Trophoblast cell (in vitro differentiated cells and primary cell): Measurements from ENCODE around the gene CALN1.

Source experiments
- DNase-seq, 2 donors: peaks; one replicate each; pipeline ENCODE4 v3.0.0-alpha.2; 2016
- H2AFZ ChIP-seq: 2 replicates; pipeline ENCODE4 v1.6.1; 2013; ENCODE audit warnings: low read length, moderate library complexity, mild to moderate bottlenecking; ENCODE audit not compliant: insufficient read depth, poor library complexity
- H2AK5ac ChIP-seq: 2 replicates; pipeline ENCODE4 v1.6.1; 2013; ENCODE audit warnings: mild to moderate bottlenecking, low read length
- H2BK120ac ChIP-seq: 2 replicates; pipeline ENCODE4 v1.6.1; 2013; ENCODE audit warnings: low read length, mild to moderate bottlenecking, moderate library complexity; ENCODE audit not compliant: insufficient read depth, poor library complexity
- H2BK12ac ChIP-seq: 2 replicates; pipeline ENCODE4 v1.6.1; 2013; ENCODE audit warnings: mild to moderate bottlenecking, low read length, moderate library complexity
- H2BK5ac ChIP-seq: 2 replicates; pipeline ENCODE4 v1.6.1; 2013; ENCODE audit warnings: low read length, low read depth, moderate library complexity, mild to moderate bottlenecking; ENCODE audit not compliant: poor library complexity
- H3K14ac ChIP-seq: 2 replicates; pipeline ENCODE4 v1.6.1; 2013; ENCODE audit warnings: mild to moderate bottlenecking, low read length
- H3K18ac ChIP-seq: 2 replicates; pipeline ENCODE4 v1.6.1; 2013; ENCODE audit warnings: mild to moderate bottlenecking, low read length
- H3K23ac ChIP-seq: 2 replicates; pipeline ENCODE4 v1.6.1; 2013; ENCODE audit warnings: low read length
- H3K27ac ChIP-seq: 2 replicates; pipeline ENCODE4 v1.5.1; 2013; ENCODE audit warnings: low read depth, mild to moderate bottlenecking, inconsistent platforms, low read length, moderate library complexity
- H3K27me3 ChIP-seq: 2 replicates; pipeline ENCODE4 v1.6.1; 2013; ENCODE audit warnings: inconsistent platforms, mild to moderate bottlenecking, low read length, moderate library complexity; ENCODE audit not compliant: insufficient read depth
- H3K36me3 ChIP-seq, 2 experiments: 1 replicate in 1 of 2; 2 replicates in 1 of 2; pipeline ENCODE4 v1.6.1; 2013; ENCODE audit warnings: low read length in 2 of 2, mild to moderate bottlenecking in 2 of 2, moderate library complexity in 1 of 2; ENCODE audit not compliant: insufficient read depth in 2 of 2, control insufficient read depth in 1 of 2
- H3K4ac ChIP-seq: 2 replicates; pipeline ENCODE4 v1.6.1; 2013; ENCODE audit warnings: low read depth, mild to moderate bottlenecking, low read length, moderate library complexity
- H3K4me1 ChIP-seq, 2 experiments: 1 replicate in 1 of 2; 2 replicates in 1 of 2; pipeline ENCODE4 v1.6.1; 2013; ENCODE audit warnings: low read length in 2 of 2, mild to moderate bottlenecking in 2 of 2, moderate library complexity in 1 of 2; ENCODE audit not compliant: insufficient read depth in 2 of 2, control insufficient read depth in 1 of 2
- H3K4me2 ChIP-seq: 2 replicates; pipeline ENCODE4 v1.6.1; 2013; ENCODE audit warnings: inconsistent platforms, mild to moderate bottlenecking, low read length, moderate library complexity
- H3K4me3 ChIP-seq: 2 replicates; pipeline ENCODE4 v1.5.1; 2013; ENCODE audit warnings: mild to moderate bottlenecking, low read depth, low read length, inconsistent platforms
- H3K79me1 ChIP-seq: one replicate; pipeline ENCODE4 v1.6.1; 2013; ENCODE audit warnings: low read length
- H3K79me2 ChIP-seq: 2 replicates; pipeline ENCODE4 v1.6.1; 2013; ENCODE audit warnings: low read length, mild to moderate bottlenecking; ENCODE audit not compliant: control insufficient read depth, insufficient read depth, poor library complexity
- H3K9ac ChIP-seq: 2 replicates; pipeline ENCODE4 v1.6.1; 2013; ENCODE audit warnings: mild to moderate bottlenecking, low read length
- H3K9me3 ChIP-seq: 2 replicates; pipeline ENCODE4 v1.6.1; 2013; ENCODE audit warnings: low read depth, mild to moderate bottlenecking, control low read depth, inconsistent platforms, low read length; ENCODE audit not compliant: insufficient read depth
- H4K12ac ChIP-seq: 2 replicates; pipeline ENCODE4 v1.6.1; 2013; ENCODE audit warnings: low read depth, mild to moderate bottlenecking, low read length, moderate library complexity
- H4K8ac ChIP-seq: 2 replicates; pipeline ENCODE4 v1.6.1; 2013; ENCODE audit warnings: low read depth, mild to moderate bottlenecking, low read length, moderate library complexity
- H4K91ac ChIP-seq: one replicate; pipeline ENCODE4 v1.6.1; 2013; ENCODE audit warnings: low read depth, mild to moderate bottlenecking, low read length, moderate library complexity
- WGBS: extraction: QIAGEN DNeasy Blood & Tissue Kit; methylation state at CpG from one replicate; pipeline ENCODE4 v1.1.7; 2013; ENCODE audit warnings: missing lambda C conversion rate; ENCODE audit not compliant: insufficient read length, insufficient coverage; ENCODE audit errors: extremely low coverage; 5-methylcytosine and 5-hydroxymethylcytosine counted together

Gene CALN1

GRCh38 chr7:72161534-72161933, 250.6 kb downstream of the CALN1 start:
- no CpG with 5 or more reads among the region's 6 CpGs for WGBS
- Histone ChIP-seq H3K27ac (no peak overlapping the region), H2BK12ac (no peak overlapping the region), H3K4me1 (no peaks in the 10 kb centered on the region), H3K9me3 (peaks cover 3% of the 10 kb centered on the region), H3K79me1 (no peaks in the 10 kb centered on the region), H4K12ac (no peak overlapping the region), H2BK120ac (no peak overlapping the region), H3K79me2 (no peaks in the 10 kb centered on the region), H4K91ac (no peak overlapping the region), H3K4me3 (no peak overlapping the region), H3K4ac (no peak overlapping the region), H3K23ac (no peak overlapping the region), H2AK5ac (no peak overlapping the region), H3K18ac (no peak overlapping the region), H3K9ac (no peak overlapping the region), H4K8ac (no peak overlapping the region), H2AFZ (no peak overlapping the region), H2BK5ac (no peak overlapping the region), H3K27me3 (no peaks in the 10 kb centered on the region), H3K36me3 (no peaks in the 10 kb centered on the region), H3K14ac (no peak overlapping the region), H3K4me2 (no peak overlapping the region)
- DNase-seq = no peak

DNA sequence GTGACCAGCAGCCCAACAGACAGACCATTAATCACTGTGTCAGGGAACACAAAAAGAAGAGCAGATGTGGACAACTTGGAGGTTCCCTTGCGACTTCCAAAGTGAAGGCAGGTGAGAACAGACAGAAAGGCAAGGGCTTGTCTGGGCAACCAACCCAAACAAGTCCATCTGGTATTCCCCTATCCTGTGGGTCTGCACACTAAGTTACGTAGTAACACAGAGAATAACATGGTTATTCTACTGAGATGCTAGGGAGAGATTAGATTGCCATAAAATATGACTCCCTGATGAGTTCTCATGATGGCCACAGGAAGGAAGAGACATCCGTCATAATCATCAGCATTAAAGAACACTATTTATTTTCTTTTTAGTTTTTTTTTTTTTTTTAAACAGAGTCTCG, 252.2 kb downstream of the CALN1 start:
- Histone ChIP-seq H3K9ac (no peak overlapping the region), H4K12ac (no peak overlapping the region), H3K4me1 (no peaks in the 10 kb centered on the region), H3K4me2 (no peak overlapping the region), H3K79me1 (no peaks in the 10 kb centered on the region), H3K9me3 (no peaks in the 10 kb centered on the region), H3K27me3 (no peaks in the 10 kb centered on the region), H3K79me2 (no peaks in the 10 kb centered on the region), H4K8ac (no peak overlapping the region), H2BK12ac (no peak overlapping the region), H3K4ac (no peak overlapping the region), H4K91ac (no peak overlapping the region), H2AFZ (no peak overlapping the region), H3K14ac (no peak overlapping the region), H3K18ac (no peak overlapping the region), H3K36me3 (no peaks in the 10 kb centered on the region), H3K23ac (no peak overlapping the region), H2BK5ac (no peak overlapping the region), H2AK5ac (no peak overlapping the region), H3K4me3 (no peak overlapping the region), H2BK120ac (no peak overlapping the region), H3K27ac (no peak overlapping the region)
- no CpG with 5 or more reads among the region's 4 CpGs for WGBS
- no peak for DNase-seq

DNA sequence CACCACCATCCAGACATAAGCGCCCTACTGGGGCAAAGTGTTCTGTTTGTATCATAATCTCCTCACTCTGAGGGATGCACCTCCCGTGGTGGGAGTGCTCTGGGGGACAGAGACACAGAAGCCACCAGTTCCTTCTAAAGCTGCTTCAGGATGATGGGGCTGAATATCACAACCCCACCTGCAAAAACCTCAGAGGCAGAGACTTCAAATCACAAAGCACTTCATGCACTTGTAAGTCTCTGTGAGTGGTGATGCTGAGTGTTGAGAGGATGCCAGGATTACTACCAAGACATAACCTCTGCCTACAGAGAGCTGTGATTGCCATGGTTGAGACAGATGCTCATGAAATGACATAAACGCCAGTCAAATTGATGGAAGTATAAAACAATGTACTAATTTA, 255.5 kb downstream of the CALN1 start:
- H4K8ac ChIP-seq = no peak overlapping the region
- no peak overlapping the region for H4K12ac ChIP-seq
- H2AK5ac ChIP-seq = no peak overlapping the region
- no peak overlapping the region for H3K14ac ChIP-seq
- no peak overlapping the region for H4K91ac ChIP-seq
- H3K79me2 ChIP-seq = no peaks in the 10 kb centered on the region
- H3K4ac ChIP-seq = no peak overlapping the region
- no peak overlapping the region for H2BK120ac ChIP-seq
- no peak overlapping the region for H3K4me2 ChIP-seq
- H3K18ac ChIP-seq = no peak overlapping the region
- no peaks in the 10 kb centered on the region for H3K36me3 ChIP-seq
- H2BK5ac ChIP-seq = no peak overlapping the region
- H3K4me1 ChIP-seq = peaks cover 5 to 11% of the 10 kb centered on the region in 2 experiments
- H3K23ac ChIP-seq = no peak overlapping the region
- no peak overlapping the region for H3K4me3 ChIP-seq
- no peaks in the 10 kb centered on the region for H3K27me3 ChIP-seq
- no peaks in the 10 kb centered on the region for H3K9me3 ChIP-seq
- WGBS = no CpG with 5 or more reads among the region's 3 CpGs
- H2BK12ac ChIP-seq = no peak overlapping the region
- H2AFZ ChIP-seq = no peak overlapping the region
- no peak overlapping the region for H3K27ac ChIP-seq
- peak overlapping the region; percentile 55 for H3K9ac ChIP-seq
- H3K79me1 ChIP-seq = no peaks in the 10 kb centered on the region
- no peak for DNase-seq

- Histone ChIP-seq H4K91ac (no peak overlapping the region), H4K8ac (no peak overlapping the region), H3K4me3 (no peak overlapping the region), H3K27me3 (no peaks in the 10 kb centered on the region), H2BK5ac (no peak overlapping the region), H3K27ac (no peak overlapping the region), H3K23ac (no peak overlapping the region), H4K12ac (no peak overlapping the region), H3K9me3 (no peaks in the 10 kb centered on the region), H3K36me3 (no peaks in the 10 kb centered on the region), H3K14ac (no peak overlapping the region), H2AK5ac (no peak overlapping the region), H3K4me2 (no peak overlapping the region), H2BK12ac (no peak overlapping the region), H3K9ac (no peak overlapping the region), H3K18ac (no peak overlapping the region), H2BK120ac (no peak overlapping the region), H3K4ac (no peak overlapping the region), H2AFZ (no peak overlapping the region), H3K79me1 (no peaks in the 10 kb centered on the region), H3K79me2 (no peaks in the 10 kb centered on the region), H3K4me1 (peaks cover 5 to 11% of the 10 kb centered on the region in 2 experiments)
- no CpG with 5 or more reads among the region's 5 CpGs for WGBS
- DNase-seq = no peak
These were observed 259.0 kb downstream of the CALN1 start for GRCh38 chr7:72153132-72153512.
